ENCODE data around the gene MLYCD. TPM values are rescaled to one million over a fixed set of nuclear protein-coding genes. Genes with fewer than 3 reads are reported as not detected.

MLYCD gene
- total and polyA plus RNA-seq, 2 experiments from 2014 or later: 3.2 to 7.2 TPM

GRCh38 chr16:83968891-83969649 lies 70.2 kb downstream of the MLYCD start:
- DNase-seq (ENCODE audit: low spot score) (peak; percentile 62), ATAC-seq (peak; percentile 47)
- Histone ChIP-seq H3K9me2 (ENCODE audit: insufficient read depth) (no peaks in the 10 kb centered on the region), H3K4me1 (ENCODE audit: insufficient read depth) (no peaks in the 10 kb centered on the region; the same call in 1 of the 2 replicates), H3K27me3 (ENCODE audit: insufficient read depth) (peaks cover 13% of the 10 kb centered on the region), H3K27ac (ENCODE audit: low read depth) (no peak overlapping the region), H3K4me2 (peak overlapping the region; percentile 88), H3K79me2 (replicated peaks; ENCODE audit: insufficient read depth) (no peaks in the 10 kb centered on the region), H4K20me1 (replicated peaks; ENCODE audit: insufficient read depth) (no peaks in the 10 kb centered on the region), H3F3A (replicated peaks; ENCODE audit: low read depth) (no peaks in the 10 kb centered on the region), H2AFZ (peak overlapping the region; percentile 84; the same call in 1 of the 2 replicates), H3K36me3 (ENCODE audit: insufficient read depth) (no peaks in the 10 kb centered on the region), H3K4me3 (peak overlapping the region; percentile 68)
- H3K27ac Mint-ChIP-seq: no peak overlapping the region
- peaks cover 20% of the 10 kb centered on the region for H3K27me3 Mint-ChIP-seq (ENCODE audit: insufficient read depth, low read depth, poor library complexity)
- no peaks in the 10 kb centered on the region for H3K36me3 Mint-ChIP-seq (ENCODE audit: low read depth)
- peak overlapping the region; percentile 77 for H3K4me3 Mint-ChIP-seq
- no peak for TF ChIP-seq ETS1 (IDR thresholded peaks at IDR 0.05)
- no peak for TF ChIP-seq ZNF462 (CRISPR knock-in tag; IDR thresholded peaks at IDR 0.05)
- TF ChIP-seq EZH2phosphoT487 (IDR thresholded peaks at IDR 0.05; ENCODE audit: unreplicated experiment): no peak
- TF ChIP-seq ZNF331 (CRISPR knock-in tag; IDR thresholded peaks at IDR 0.05; ENCODE audit: low read depth): no peak
- no peak for TF ChIP-seq POLR2AphosphoS5 (IDR thresholded peaks at IDR 0.05; ENCODE audit: low read depth)
- peaks cover 9% of the 10 kb centered on the region for H3K4me1 Mint-ChIP-seq
- peaks cover 3% of the 10 kb centered on the region; the same call in 2 of the 3 replicates for H3K9me3 Mint-ChIP-seq

Data from GM23338 (cell line).